ENCODE measurements around the gene FAM161B.
A peak's percentile ranks its signal among the peaks of the same experiment; 100 is the strongest.
"Not testable (repeated sequence)": the region's sequence is repeated elsewhere in the genome, so short reads cannot be mapped to it uniquely, and the experiment has no call there.

Gene FAM161B

GRCh38 chr14:73944432-73945158 lies 5.3 kb downstream of the FAM161B start:
- DNase-seq (ENCODE audit: low read depth in 2 of 2), result no peak

GRCh38 chr14:73943083-73943482 lies 6.8 kb downstream of the FAM161B start:
- DNase-seq (ENCODE audit: low read depth in 2 of 2), result no peak

GRCh38 chr14:73942180-73942579 lies 7.7 kb downstream of the FAM161B start:
- DNase-seq (ENCODE audit: low read depth in 2 of 2), result no peak

- DNase-seq (ENCODE audit: low read depth in 2 of 2), result no peak
Measured at GRCh38 chr14:73937012-73937411, 12.9 kb downstream of the FAM161B start.

GRCh38 chr14:73936548-73936947 lies 13.3 kb downstream of the FAM161B start:
- DNase-seq (ENCODE audit: low read depth in 2 of 2), result no peak

GRCh38 chr14:73935666-73936065 lies 14.2 kb downstream of the FAM161B start:
- no peak for DNase-seq (ENCODE audit: low read depth in 2 of 2)

GRCh38 chr14:73924337-73924736 lies 25.6 kb downstream of the FAM161B start:
- DNase-seq (ENCODE audit: low read depth in 2 of 2), result no peak

GRCh38 chr14:73919457-73919856 lies 30.4 kb downstream of the FAM161B start:
- DNase-seq (ENCODE audit: low read depth in 2 of 2), result not testable (repeated sequence)

GRCh38 chr14:73916324-73916723 lies 33.6 kb downstream of the FAM161B start:
- DNase-seq (ENCODE audit: low read depth in 2 of 2), result no peak

- DNase-seq (ENCODE audit: low read depth in 2 of 2), result no peak
Measured at GRCh38 chr14:73913256-73913655, 36.6 kb downstream of the FAM161B start.

GRCh38 chr14:73909681-73910080 lies 40.2 kb downstream of the FAM161B start:
- no peak for DNase-seq (ENCODE audit: low read depth in 2 of 2)

- no peak for DNase-seq (ENCODE audit: low read depth in 2 of 2)
Measured at GRCh38 chr14:73903028-73903427, 46.9 kb downstream of the FAM161B start.

- DNase-seq (ENCODE audit: low read depth in 2 of 2), result no peak
Measured at GRCh38 chr14:73896521-73896920, 53.4 kb downstream of the FAM161B start.

GRCh38 chr14:73895939-73896338 lies 54.0 kb downstream of the FAM161B start:
- DNase-seq (ENCODE audit: low read depth in 2 of 2), result no peak

GRCh38 chr14:73894180-73894687 lies 55.7 kb downstream of the FAM161B start:
- DNase-seq (ENCODE audit: low read depth in 2 of 2), result not testable (repeated sequence)

- DNase-seq (ENCODE audit: low read depth in 2 of 2), result no peak
Measured at GRCh38 chr14:73889376-73889775, 60.5 kb downstream of the FAM161B start.

- DNase-seq (ENCODE audit: low read depth in 2 of 2), result no peak
Measured at GRCh38 chr14:73888971-73889370, 60.9 kb downstream of the FAM161B start.

- no peak for DNase-seq (ENCODE audit: low read depth in 2 of 2)
Measured at GRCh38 chr14:73888460-73888725, 61.5 kb downstream of the FAM161B start.

- no peak for DNase-seq (ENCODE audit: low read depth in 2 of 2)
Measured at GRCh38 chr14:73887694-73888459, 62.0 kb downstream of the FAM161B start.

- no peak for DNase-seq (ENCODE audit: low read depth in 2 of 2)
Measured at GRCh38 chr14:73887318-73887616, 62.6 kb downstream of the FAM161B start.

- peak; percentile 67 to 75 for DNase-seq (ENCODE audit: low read depth in 2 of 2)
Measured at GRCh38 chr14:73886449-73887317, 63.2 kb downstream of the FAM161B start, which contains the start of gene ZNF410. TSS of gene ZNF410 (plus strand) at chr14:73886859. CDS start at chr14:73892176, 5,317 bp downstream.

GRCh38 chr14:73884438-73885190 lies 65.3 kb downstream of the FAM161B start:
- DNase-seq (ENCODE audit: low read depth in 2 of 2), result no peak
